ENCODE measurements around the gene RNF141. TPM values are rescaled to one million over a fixed set of nuclear protein-coding genes. Genes with fewer than 3 reads are reported as not detected.

Gene RNF141
- total and polyA plus RNA-seq, 2 donors (not counting 3 experiments of a cell fraction or from before 2014, with no cell fraction given) = 9.4 to 32.4 TPM

DNA sequence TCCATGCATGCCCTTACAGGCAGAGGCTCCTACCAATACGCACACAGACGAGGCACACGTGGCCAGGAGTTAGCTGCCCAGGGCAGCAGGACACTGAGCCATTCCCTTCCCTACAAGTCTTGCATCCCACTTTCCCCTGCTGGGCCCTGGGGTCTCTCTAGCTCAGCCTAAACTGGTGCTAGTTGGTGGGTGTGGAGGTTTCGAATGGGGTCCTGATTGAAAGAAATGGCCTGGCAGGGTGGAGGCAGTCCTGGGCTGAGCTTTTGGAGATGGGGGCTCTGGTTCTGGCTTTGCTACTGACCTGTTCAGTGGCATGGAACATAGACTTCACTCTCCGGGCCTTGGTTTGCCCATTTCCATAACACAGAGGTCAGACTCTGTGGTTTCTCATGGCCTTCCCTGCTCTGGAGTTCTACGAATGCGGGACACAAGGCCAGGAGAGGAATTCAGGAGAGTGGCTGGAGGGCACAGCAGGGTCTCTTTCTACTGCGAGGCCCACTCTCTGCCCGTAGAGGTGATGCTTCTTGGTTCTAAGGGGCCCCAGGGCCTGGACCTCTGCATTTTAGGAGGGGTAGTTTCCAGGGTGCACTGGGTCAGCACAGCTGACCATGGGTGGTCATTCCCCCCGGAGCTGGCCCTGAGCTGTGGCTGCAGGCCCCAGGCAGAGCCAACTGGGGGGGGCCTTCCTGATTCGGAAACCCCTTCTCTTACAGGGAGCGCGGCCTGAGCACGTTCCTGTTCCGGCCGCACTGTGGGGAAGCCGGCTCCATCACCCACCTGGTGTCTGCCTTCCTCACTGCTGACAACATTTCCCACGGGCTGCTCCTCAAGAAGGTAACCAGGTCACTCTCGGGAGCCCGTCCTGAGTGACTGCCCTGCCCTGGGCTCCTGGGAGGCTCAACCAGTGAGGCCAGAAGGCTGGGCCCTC lies 40.0 kb downstream of the RNF141 start:
- FAIRE-seq (no peak), DNase-seq (ENCODE audit: low read depth, low spot score) (no peak)
- H3K36me3 ChIP-seq (ENCODE audit: control insufficient read depth in 2 of 2, extremely low read depth in 1 of 2, insufficient read depth in 2 of 2, low read length in 2 of 2) = no peaks in the 10 kb centered on the region
- BruUV-seq (replicated peaks) = no TSS peak
- H2AFZ ChIP-seq (ENCODE audit: low read depth, low read length) = no peak overlapping the region
- peaks cover 13% of the 10 kb centered on the region for H3K4me1 ChIP-seq (ENCODE audit: control insufficient read depth, extremely low read depth, insufficient read depth, low read length)
- no peak overlapping the region for H3K9ac ChIP-seq (replicated peaks; ENCODE audit: extremely low read depth, insufficient read depth, low read length)
- H3K9me3 ChIP-seq (replicated peaks; ENCODE audit: control insufficient read depth, insufficient read depth, low read length) = no peaks in the 10 kb centered on the region
- POLR2A ChIA-PET = no interaction called here
- no peak overlapping the region for H3K4me3 ChIP-seq (replicated peaks in 1 of 3; ENCODE audit: insufficient read depth in 1 of 3, low read depth in 1 of 3, low read length in 3 of 3)
- no peak overlapping the region for H3K4me2 ChIP-seq (ENCODE audit: insufficient read depth, low read length)
- H3K79me2 ChIP-seq (ENCODE audit: control insufficient read depth, insufficient read depth, low read length) = no peaks in the 10 kb centered on the region
- H3K27me3 ChIP-seq (ENCODE audit: control insufficient read depth in 2 of 2, insufficient read depth in 2 of 2, low read length in 2 of 2) = no peaks in the 10 kb centered on the region
- CTCF ChIA-PET = no interaction called here
- no peak for TF ChIP-seq FOS (IDR thresholded peaks at IDR 0.05; ENCODE audit: borderline replicate concordance, insufficient read depth, low read length)
- no peak for TF ChIP-seq JUN (IDR thresholded peaks at IDR 0.05; ENCODE audit: borderline replicate concordance, insufficient read depth, insufficient read length, low read depth)
- TF ChIP-seq, protein P1, sequence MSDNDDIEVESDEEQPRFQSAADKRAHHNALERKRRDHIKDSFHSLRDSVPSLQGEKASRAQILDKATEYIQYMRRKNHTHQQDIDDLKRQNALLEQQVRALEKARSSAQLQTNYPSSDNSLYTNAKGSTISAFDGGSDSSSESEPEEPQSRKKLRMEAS (IDR thresholded peaks at IDR 0.05; ENCODE audit: insufficient read depth, insufficient read length) = no peak
- TF ChIP-seq, protein P2, sequence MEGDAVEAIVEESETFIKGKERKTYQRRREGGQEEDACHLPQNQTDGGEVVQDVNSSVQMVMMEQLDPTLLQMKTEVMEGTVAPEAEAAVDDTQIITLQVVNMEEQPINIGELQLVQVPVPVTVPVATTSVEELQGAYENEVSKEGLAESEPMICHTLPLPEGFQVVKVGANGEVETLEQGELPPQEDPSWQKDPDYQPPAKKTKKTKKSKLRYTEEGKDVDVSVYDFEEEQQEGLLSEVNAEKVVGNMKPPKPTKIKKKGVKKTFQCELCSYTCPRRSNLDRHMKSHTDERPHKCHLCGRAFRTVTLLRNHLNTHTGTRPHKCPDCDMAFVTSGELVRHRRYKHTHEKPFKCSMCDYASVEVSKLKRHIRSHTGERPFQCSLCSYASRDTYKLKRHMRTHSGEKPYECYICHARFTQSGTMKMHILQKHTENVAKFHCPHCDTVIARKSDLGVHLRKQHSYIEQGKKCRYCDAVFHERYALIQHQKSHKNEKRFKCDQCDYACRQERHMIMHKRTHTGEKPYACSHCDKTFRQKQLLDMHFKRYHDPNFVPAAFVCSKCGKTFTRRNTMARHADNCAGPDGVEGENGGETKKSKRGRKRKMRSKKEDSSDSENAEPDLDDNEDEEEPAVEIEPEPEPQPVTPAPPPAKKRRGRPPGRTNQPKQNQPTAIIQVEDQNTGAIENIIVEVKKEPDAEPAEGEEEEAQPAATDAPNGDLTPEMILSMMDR (IDR thresholded peaks at IDR 0.05; ENCODE audit: extremely low read depth in 1 of 2, insufficient read depth in 1 of 2, low read depth in 1 of 2, low read length in 2 of 2) = no peak
- TF ChIP-seq EZH2 (IDR thresholded peaks at IDR 0.05; ENCODE audit: borderline replicate concordance, low read depth, low read length, severe bottlenecking) = no peak
- TF ChIP-seq POLR2AphosphoS5 (IDR thresholded peaks at IDR 0.05; ENCODE audit: insufficient read depth, low read depth, low read length) = no peak
- no peak for TF ChIP-seq MYC (IDR thresholded peaks at IDR 0.05; ENCODE audit: low read depth, low read length)
- TF ChIP-seq GATA2 (IDR thresholded peaks at IDR 0.05; ENCODE audit: insufficient read depth, insufficient read length, low read depth, low read length) = no peak
- no peak for TF ChIP-seq POLR2A (IDR thresholded peaks at IDR 0.05; ENCODE audit: low read depth, low read length)
- H4K20me1 ChIP-seq (replicated peaks; ENCODE audit: control insufficient read depth, extremely low read depth, insufficient read depth, low read length) = no peaks in the 10 kb centered on the region
- H3K9me1 ChIP-seq (replicated peaks; ENCODE audit: control insufficient read depth, extremely low read depth, insufficient read depth, low read length) = no peaks in the 10 kb centered on the region
- dilution Hi-C loops (cut with MboI; ENCODE audit: extremely low pct_ligation_motif_present, low sequenced_read_pairs) = no loop called here
- no peak overlapping the region for H3K27ac ChIP-seq (ENCODE audit: insufficient read depth, low read depth, low read length)
- intact Hi-C loops (cut with micrococcal nuclease) = no loop called here
